HEK293T (cell line): Measurements from ENCODE around the gene LAIR2.

Source experiments
- BHLHE40 ChIP-seq: fragments of 450-650 bp; IDR thresholded peaks from 2 replicates; pipeline ENCODE4 v1.6.1; 2016; ENCODE audit warnings: mild to moderate bottlenecking, moderate library complexity, borderline replicate concordance
- CTBP1 ChIP-seq: fragments of 450-650 bp; IDR thresholded peaks from 2 replicates; pipeline ENCODE4 v1.6.1; 2016; ENCODE audit warnings: borderline replicate concordance
- ELF4 ChIP-seq: fragments of 450-650 bp; IDR thresholded peaks from 2 replicates; pipeline ENCODE4 v1.6.1; 2017; ENCODE audit warnings: antibody characterized with exemption
- FOXA1 ChIP-seq: fragments of 450-650 bp; IDR thresholded peaks from 2 replicates; pipeline ENCODE4 v1.6.1; 2016; ENCODE audit warnings: mild to moderate bottlenecking
- FOXK2 ChIP-seq: fragments of 450-650 bp; IDR thresholded peaks from 2 replicates; pipeline ENCODE4 v1.6.1; 2016; ENCODE audit warnings: mild to moderate bottlenecking
- HDGF ChIP-seq: fragments of 450-650 bp; IDR thresholded peaks from 2 replicates; pipeline ENCODE4 v1.6.1; 2017; ENCODE audit warnings: antibody characterized with exemption, borderline replicate concordance
- L3MBTL2 ChIP-seq: fragments of 450-650 bp; conservative IDR thresholded peaks from 2 replicates; pipeline ENCODE4 v1.6.1; 2016; ENCODE audit warnings: mild to moderate bottlenecking
- LEF1 ChIP-seq: fragments of 450-650 bp; IDR thresholded peaks from 2 replicates; pipeline ENCODE4 v1.6.1; 2017; ENCODE audit warnings: mild to moderate bottlenecking, borderline replicate concordance
- NFRKB ChIP-seq: fragments of 450-650 bp; IDR thresholded peaks from 2 replicates; pipeline ENCODE4 v1.6.1; 2016; ENCODE audit warnings: mild to moderate bottlenecking, moderate library complexity
- PKNOX1 ChIP-seq: fragments of 450-650 bp; IDR thresholded peaks from 2 replicates; pipeline ENCODE4 v1.6.1; 2016
- SP1 ChIP-seq: fragments of 450-650 bp; IDR thresholded peaks from 2 replicates; pipeline ENCODE4 v1.6.1; 2017
- SUZ12 ChIP-seq: fragments of 450-650 bp; IDR thresholded peaks from 2 replicates; pipeline ENCODE4 v1.6.1; 2016; ENCODE audit warnings: mild to moderate bottlenecking
- ZNF384 ChIP-seq: fragments of 450-650 bp; IDR thresholded peaks from 2 replicates; pipeline ENCODE4 v1.6.1; 2016

- TF ChIP-seq SUZ12 (no peak), ELF4 (no peak), SP1 (no peak), FOXK2 (no peak), NFRKB (no peak), FOXA1 (no peak), BHLHE40 (no peak), HDGF (no peak), PKNOX1 (no peak), LEF1 (no peak), ZNF384 (no peak), L3MBTL2 (no peak), CTBP1 (no peak)
These were observed 3.4 kb downstream of the LAIR2 start for GRCh38 chr19:54506079-54506478.
